H9 (cell line): Measurements from ENCODE around the gene CACNB2. TPM values are rescaled to one million over a fixed set of nuclear protein-coding genes. Genes with fewer than 3 reads are reported as not detected.
A peak's percentile ranks its signal among the peaks of the same experiment; 100 is the strongest.

Source experiments
- DNase-seq: peaks from one replicate; pipeline ENCODE4 v3.0.0-alpha.2; 2017
- H2AFZ ChIP-seq: one replicate; pipeline ENCODE4 v1.6.1; 2013; ENCODE audit warnings: mild to moderate bottlenecking, low read length, control low read depth, moderate library complexity
- H2AK5ac ChIP-seq: 2 replicates; pipeline ENCODE4 v1.6.1; 2013; ENCODE audit warnings: low read length, control low read depth, mixed read lengths; ENCODE audit not compliant: insufficient read length
- H2BK120ac ChIP-seq: one replicate; pipeline ENCODE4 v1.6.1; 2013; ENCODE audit warnings: low read depth, mild to moderate bottlenecking, low read length, control low read depth, inconsistent platforms; ENCODE audit not compliant: poor library complexity, severe bottlenecking
- H2BK12ac ChIP-seq: 2 replicates; pipeline ENCODE4 v1.6.1; 2013; ENCODE audit warnings: low read length, control low read depth, mixed read lengths, low read depth; ENCODE audit not compliant: insufficient read length
- H2BK15ac ChIP-seq: 2 replicates; pipeline ENCODE4 v1.6.1; 2013; ENCODE audit warnings: low read depth, low read length, control low read depth
- H2BK20ac ChIP-seq: one replicate; pipeline ENCODE4 v1.6.1; 2013; ENCODE audit warnings: low read depth, mild to moderate bottlenecking, low read length, control low read depth, inconsistent platforms; ENCODE audit not compliant: poor library complexity, severe bottlenecking
- H2BK5ac ChIP-seq: 2 replicates; pipeline ENCODE4 v1.6.1; 2013; ENCODE audit warnings: low read length, control low read depth, mixed read lengths; ENCODE audit not compliant: insufficient read length
- H3K14ac ChIP-seq: 2 replicates; pipeline ENCODE4 v1.6.1; 2013; ENCODE audit warnings: low read length, control low read depth; ENCODE audit not compliant: insufficient read depth
- H3K18ac ChIP-seq: 2 replicates; pipeline ENCODE4 v1.6.1; 2013; ENCODE audit warnings: low read depth, mild to moderate bottlenecking, mixed read lengths, low read length, control low read depth; ENCODE audit not compliant: insufficient read length
- H3K23ac ChIP-seq: 2 replicates; pipeline ENCODE4 v1.6.1; 2013; ENCODE audit warnings: low read length, control low read depth, mixed read lengths, low read depth; ENCODE audit not compliant: insufficient read length
- H3K23me2 ChIP-seq: 2 replicates; pipeline ENCODE4 v1.6.1; 2013; ENCODE audit warnings: low read depth, mild to moderate bottlenecking, mixed read lengths, low read length, control low read depth; ENCODE audit not compliant: insufficient read length, poor library complexity, severe bottlenecking
- H3K27ac ChIP-seq: 2 replicates; pipeline ENCODE4 v1.5.1; 2013; ENCODE audit warnings: low read length, control low read depth, mixed read lengths, low read depth; ENCODE audit not compliant: insufficient read length
- H3K27me3 ChIP-seq: 2 replicates; pipeline ENCODE4 v1.6.1; 2013; ENCODE audit warnings: low read length, control low read depth, inconsistent platforms; ENCODE audit not compliant: insufficient read depth
- H3K4ac ChIP-seq: 2 replicates; pipeline ENCODE4 v1.6.1; 2013; ENCODE audit warnings: low read depth, mild to moderate bottlenecking, control low read depth, inconsistent platforms, low read length, moderate library complexity
- H3K4me1 ChIP-seq: 2 replicates; pipeline ENCODE4 v1.6.1; 2013; ENCODE audit warnings: low read length, control low read depth, inconsistent platforms; ENCODE audit not compliant: insufficient read depth
- H3K4me2 ChIP-seq: 2 replicates; pipeline ENCODE4 v1.6.1; 2013; ENCODE audit warnings: low read length, control low read depth, mixed read lengths; ENCODE audit not compliant: insufficient read length, insufficient read depth
- H3K56ac ChIP-seq: 2 replicates; pipeline ENCODE4 v1.6.1; 2013; ENCODE audit warnings: low read depth, mild to moderate bottlenecking, mixed read lengths, low read length, control low read depth; ENCODE audit not compliant: insufficient read length
- H3K79me1 ChIP-seq: 2 replicates; pipeline ENCODE4 v1.6.1; 2013; ENCODE audit warnings: low read depth, mild to moderate bottlenecking, moderate library complexity, low read length, control low read depth, inconsistent platforms; ENCODE audit not compliant: insufficient read depth, poor library complexity, severe bottlenecking
- H3K79me2 ChIP-seq: 2 replicates; pipeline ENCODE4 v1.6.1; 2013; ENCODE audit warnings: low read length, control low read depth, inconsistent platforms; ENCODE audit not compliant: insufficient read depth
- H3K9ac ChIP-seq: 2 replicates; pipeline ENCODE4 v1.6.1; 2013; ENCODE audit warnings: low read length, control low read depth, mixed read lengths; ENCODE audit not compliant: insufficient read length; ENCODE audit errors: extremely low read depth
- H3K9me3 ChIP-seq: one replicate; pipeline ENCODE4 v1.6.1; 2013; ENCODE audit warnings: low read depth, low read length, inconsistent platforms; ENCODE audit not compliant: control insufficient read depth
- H3T11ph ChIP-seq: one replicate; pipeline ENCODE4 v1.6.1; 2013; ENCODE audit warnings: mild to moderate bottlenecking, low read length, control low read depth, inconsistent platforms
- H4K20me1 ChIP-seq: one replicate; pipeline ENCODE4 v1.6.1; 2013; ENCODE audit not compliant: control insufficient read depth, insufficient read length, insufficient read depth
- H4K5ac ChIP-seq: 2 replicates; pipeline ENCODE4 v1.6.1; 2013; ENCODE audit warnings: low read depth, mild to moderate bottlenecking, mixed read lengths, low read length, control low read depth; ENCODE audit not compliant: insufficient read length
- H4K8ac ChIP-seq: replicated peaks from 2 replicates; pipeline ENCODE4 v1.6.1; 2013; ENCODE audit warnings: low read length, control low read depth, mixed read lengths, low read depth; ENCODE audit not compliant: insufficient read length
- H4K91ac ChIP-seq: 2 replicates; pipeline ENCODE4 v1.6.1; 2013; ENCODE audit warnings: low read depth, mild to moderate bottlenecking, moderate library complexity, mixed read lengths, low read length, control low read depth; ENCODE audit not compliant: insufficient read length
- H3K27ac Mint-ChIP-seq, 3 experiments: 2 replicates in 2 of 3; 3 replicates in 1 of 3; pipeline ENCODE4 v1.8.0; 2020 to 2021; ENCODE audit warnings: mixed read lengths in 3 of 3, mild to moderate bottlenecking in 1 of 3, moderate library complexity in 1 of 3
- H3K27me3 Mint-ChIP-seq: 2 replicates; pipeline ENCODE4 v1.8.0; 2021; ENCODE audit warnings: low read depth, mild to moderate bottlenecking, moderate library complexity, mixed read lengths
- H3K36me3 Mint-ChIP-seq, 3 experiments: 2 replicates in 2 of 3; 3 replicates in 1 of 3; pipeline ENCODE4 v1.8.0; 2020 to 2021; ENCODE audit warnings: low read depth in 3 of 3, mixed read lengths in 3 of 3; ENCODE audit not compliant: insufficient read depth in 1 of 3
- H3K4me1 Mint-ChIP-seq, 2 experiments: 2 replicates each; pipeline ENCODE4 v1.8.0; 2020; ENCODE audit warnings: mixed read lengths in 2 of 2
- H3K4me3 Mint-ChIP-seq, 2 experiments: 2 replicates in 1 of 2; 3 replicates in 1 of 2; pipeline ENCODE4 v1.8.0; 2020 to 2021; ENCODE audit warnings: mild to moderate bottlenecking in 2 of 2, mixed read lengths in 2 of 2, moderate library complexity in 1 of 2
- H3K9me3 Mint-ChIP-seq, 2 experiments: 2 replicates in 1 of 2; 3 replicates in 1 of 2; pipeline ENCODE4 v1.8.0; 2020; ENCODE audit warnings: mild to moderate bottlenecking in 2 of 2, mixed read lengths in 2 of 2, moderate library complexity in 1 of 2
- CTCF ChIP-seq: fragments of 200-600 bp; sonication (generic); conservative IDR thresholded peaks from 3 replicates; pipeline ENCODE4 v1.8.0; 2021; ENCODE audit warnings: antibody characterized with exemption, mild to moderate bottlenecking
- WGBS: extraction: QIAGEN DNeasy Blood & Tissue Kit; methylation state at CpG from one replicate; pipeline ENCODE4 v1.1.7; 2013; ENCODE audit warnings: missing lambda C conversion rate, low lambda C conversion rate, mixed read lengths; ENCODE audit not compliant: insufficient read length; ENCODE audit errors: extremely low coverage; 5-methylcytosine and 5-hydroxymethylcytosine counted together
- total RNA-seq: library from RNA; stranded (reverse); gene quantifications from 2 replicates; pipeline ENCODE4 v1.2.1, GENCODE V29; 2021

Gene CACNB2
- total RNA-seq, 1 experiment from 2014 or later, result 2.6 TPM

GRCh38 chr10:18104223-18104872 is 35.9 kb upstream of the CACNB2 start:
- no CpG with 5 or more reads among the region's 10 CpGs for WGBS
- no peaks in the 10 kb centered on the region for H3K79me1 ChIP-seq
- H3K9me3 Mint-ChIP-seq, result no peaks in the 10 kb centered on the region
- H3K4me1 Mint-ChIP-seq, result no peaks in the 10 kb centered on the region
- no peaks in the 10 kb centered on the region for H3K9me3 ChIP-seq
- no peaks in the 10 kb centered on the region for H3K23me2 ChIP-seq
- H3K27ac Mint-ChIP-seq, result no peak overlapping the region
- no peak overlapping the region for H2AFZ ChIP-seq
- H2BK20ac ChIP-seq, result no peak overlapping the region
- no peaks in the 10 kb centered on the region for H3K27me3 Mint-ChIP-seq
- H3K79me2 ChIP-seq, result no peaks in the 10 kb centered on the region
- no peaks in the 10 kb centered on the region for H3K27me3 ChIP-seq
- no peak overlapping the region for H3K4me3 Mint-ChIP-seq
- no peak overlapping the region for H3K4me2 ChIP-seq
- no peak overlapping the region for H3K14ac ChIP-seq
- no peak overlapping the region for H3K23ac ChIP-seq
- H3K56ac ChIP-seq, result no peak overlapping the region
- H2BK120ac ChIP-seq, result no peak overlapping the region
- DNase-seq, result peak; percentile 36
- H4K20me1 ChIP-seq, result no peaks in the 10 kb centered on the region
- no peak overlapping the region for H2BK5ac ChIP-seq
- no peaks in the 10 kb centered on the region; the same call in 1 of the 2 replicates for H3K4me1 ChIP-seq
- no peak overlapping the region for H3K4ac ChIP-seq
- H3K27ac ChIP-seq, result no peak overlapping the region
- H2AK5ac ChIP-seq, result no peak overlapping the region
- peak; percentile 84 for TF ChIP-seq CTCF
- no peak overlapping the region for H4K8ac ChIP-seq
- H3K18ac ChIP-seq, result no peak overlapping the region
- no peak overlapping the region for H4K5ac ChIP-seq
- no peak overlapping the region for H3T11ph ChIP-seq
- no peak overlapping the region for H4K91ac ChIP-seq
- H3K9ac ChIP-seq, result no peak overlapping the region
- no peak overlapping the region for H2BK15ac ChIP-seq
- H3K36me3 Mint-ChIP-seq, result no peaks in the 10 kb centered on the region
- H2BK12ac ChIP-seq, result no peak overlapping the region
